SH-SY5Y (cell line): ENCODE data around the gene ATG3.

Source experiments
- GATA2 ChIP-seq: IDR thresholded peaks from 2 replicates; pipeline ENCODE4 v1.6.1; 2011; ENCODE audit warnings: mild to moderate bottlenecking, low read depth, low read length
- GATA3 ChIP-seq: IDR thresholded peaks from 2 replicates; pipeline ENCODE4 v1.6.1; 2011; ENCODE audit warnings: low read depth, mild to moderate bottlenecking, low read length, moderate library complexity

DNA sequence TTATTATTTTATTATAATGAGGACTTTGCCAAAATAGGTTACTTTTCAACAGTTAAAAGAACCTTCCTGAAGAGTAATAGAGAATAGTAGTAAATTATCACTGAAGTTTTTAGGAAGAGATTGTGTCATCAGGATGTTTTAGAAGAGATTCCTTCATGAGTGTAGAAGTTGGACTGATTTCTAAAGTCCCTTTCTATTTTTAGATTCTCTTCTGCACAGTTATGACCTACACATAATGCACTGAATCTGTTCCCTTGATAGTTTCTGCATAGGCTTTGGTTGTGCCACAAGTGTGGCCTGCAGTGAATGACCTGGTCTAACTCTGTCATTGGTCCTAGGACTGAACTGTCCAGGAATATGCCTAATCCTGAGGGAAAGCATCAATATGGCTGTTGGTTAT lies 24.0 kb upstream of the ATG3 start:
- no peak for TF ChIP-seq GATA2
- no peak for TF ChIP-seq GATA3
